Measurements from ENCODE around the gene GAL3ST2.

GRCh38 chr2:241777170-241777685, 606 bp downstream of the GAL3ST2 start:
- TF ChIP-seq CTCF (IDR thresholded peaks at IDR 0.05) (no peak), EP300 (IDR thresholded peaks at IDR 0.05; ENCODE audit: borderline replicate concordance in 1 of 2, low read depth in 1 of 2, low read length in 1 of 2) (no peak), GABPA (IDR thresholded peaks at IDR 0.05; ENCODE audit: low read depth) (no peak), PBX3 (IDR thresholded peaks at IDR 0.05) (no peak), MXI1 (IDR thresholded peaks at IDR 0.05; ENCODE audit: low read depth, low read length) (no peak), EZH2phosphoT487 (IDR thresholded peaks at IDR 0.05; ENCODE audit: borderline replicate concordance, low read depth) (no peak), FOXJ3 (CRISPR knock-in tag; IDR thresholded peaks at IDR 0.05) (no peak), CHD2 (IDR thresholded peaks at IDR 0.05; ENCODE audit: low read length, partially characterized antibody) (no peak), TAF1 (IDR thresholded peaks at IDR 0.05; ENCODE audit: borderline replicate concordance, low read depth, low read length) (no peak)
